Endothelial cell of umbilical vein (primary cell): Measurements from ENCODE around the gene WDPCP. TPM values are rescaled to one million over a fixed set of nuclear protein-coding genes. Genes with fewer than 3 reads are reported as not detected.
"Not testable (repeated sequence)": the region's sequence is repeated elsewhere in the genome, so short reads cannot be mapped to it uniquely, and the experiment has no call there.

Source experiments
- BruUV-seq: library from RNA; stranded (reverse); fragments of 400-500 nt; replicated peaks from 2 replicates; lab custom pipeline; 2021; lab: Mats Ljungman, UMichigan
- CTCF ChIA-PET: fragments of 300-600, 350-600 bp; sonication (Branson Sonifier 250); formaldehyde crosslinking; loops from one replicate; lab custom pipeline; 2021; ENCODE audit warnings: antibody characterized with exemption, inconsistent platforms; lab: Charles Lee
- POLR2A ChIA-PET: fragments of 300-600, 350-600 bp; sonication (Branson Sonifier 250); formaldehyde crosslinking; loops from one replicate; lab custom pipeline; 2021; ENCODE audit warnings: antibody characterized with exemption, inconsistent platforms; lab: Charles Lee
- DNase-seq: peaks from one replicate; pipeline ENCODE4 v3.0.0-alpha.2; 2011; ENCODE audit warnings: low read depth, low spot score
- FAIRE-seq: peaks from 2 replicates; lab custom pipeline; 2011; peaks lifted over from hg19 to GRCh38; lab: Jason Lieb, UNC
- H2AFZ ChIP-seq: 2 replicates; pipeline ENCODE4 v1.6.0; 2012; ENCODE audit warnings: low read depth, low read length, control low read depth, inconsistent platforms
- H3K27ac ChIP-seq: 2 replicates; pipeline ENCODE4 v1.5.1; 2011; ENCODE audit warnings: low read depth, mild to moderate bottlenecking, control low read depth, low read length, moderate library complexity; ENCODE audit not compliant: insufficient read depth
- H3K27me3 ChIP-seq, 2 experiments: 2 replicates each; pipeline versions ENCODE4 v1.6.0 to v1.6.1; 2011; ENCODE audit warnings: low read length in 2 of 2, mixed read lengths in 1 of 2; ENCODE audit not compliant: control insufficient read depth in 2 of 2, insufficient read depth in 2 of 2
- H3K36me3 ChIP-seq, 2 experiments: 2 replicates in 1 of 2; 3 replicates in 1 of 2; pipeline ENCODE4 v1.5.1; 2011; ENCODE audit warnings: low read length in 2 of 2, mild to moderate bottlenecking in 1 of 2, moderate library complexity in 1 of 2; ENCODE audit not compliant: control insufficient read depth in 2 of 2, insufficient read depth in 2 of 2; ENCODE audit errors: extremely low read depth in 1 of 2
- H3K4me1 ChIP-seq: 3 replicates; pipeline ENCODE4 v1.5.1; 2011; ENCODE audit warnings: mild to moderate bottlenecking, low read length; ENCODE audit not compliant: control insufficient read depth, insufficient read depth; ENCODE audit errors: extremely low read depth
- H3K4me2 ChIP-seq: 2 replicates; pipeline ENCODE4 v1.6.1; 2011; ENCODE audit warnings: low read length, control low read depth, mixed read lengths; ENCODE audit not compliant: insufficient read depth
- H3K4me3 ChIP-seq, 3 experiments: fragments of 200-600 bp in 1 of 3; sonication (generic), shearing (Covaris generic) in 1 of 3; replicated peaks in 1 of 3; 2 replicates each; pipeline ENCODE4 v1.5.1; 2011 to 2016; ENCODE audit warnings: control low read depth in 3 of 3, low read length in 3 of 3, mild to moderate bottlenecking in 2 of 3, inconsistent platforms in 1 of 3, low read depth in 1 of 3, moderate library complexity in 1 of 3; ENCODE audit not compliant: insufficient read depth in 1 of 3
- H3K79me2 ChIP-seq: 2 replicates; pipeline ENCODE4 v1.6.0; 2012; ENCODE audit warnings: low read length, inconsistent platforms; ENCODE audit not compliant: control insufficient read depth, insufficient read depth
- H3K9ac ChIP-seq: replicated peaks from 2 replicates; pipeline ENCODE3; 2011; ENCODE audit warnings: low read length, control low read depth; ENCODE audit not compliant: insufficient read depth; ENCODE audit errors: extremely low read depth
- H3K9me1 ChIP-seq: replicated peaks from 3 replicates; pipeline ENCODE4 v1.6.0; 2011; ENCODE audit warnings: mild to moderate bottlenecking, low read length; ENCODE audit not compliant: control insufficient read depth, insufficient read depth; ENCODE audit errors: extremely low read depth
- H3K9me3 ChIP-seq: replicated peaks from 2 replicates; pipeline ENCODE4 v1.5.1; 2012; ENCODE audit warnings: low read length, inconsistent platforms; ENCODE audit not compliant: control insufficient read depth, insufficient read depth
- H4K20me1 ChIP-seq: replicated peaks from 2 replicates; pipeline ENCODE3; 2011; ENCODE audit warnings: mild to moderate bottlenecking, low read length; ENCODE audit not compliant: control insufficient read depth, insufficient read depth; ENCODE audit errors: extremely low read depth
- CTCF ChIP-seq, 2 donors: IDR thresholded peaks; 1 replicate in 1 of 2; 2 replicates in 1 of 2; pipeline ENCODE4 v1.5.1; 2011; ENCODE audit warnings: low read length in 2 of 2, mild to moderate bottlenecking in 2 of 2, moderate library complexity in 2 of 2, control low read depth in 1 of 2, inconsistent platforms in 1 of 2, low read depth in 1 of 2; ENCODE audit not compliant: insufficient read depth in 1 of 2; ENCODE audit errors: extremely low read depth in 1 of 2
- EZH2 ChIP-seq: IDR thresholded peaks from 2 replicates; pipeline ENCODE4 v1.6.1; 2012; ENCODE audit warnings: borderline replicate concordance, low read depth, mild to moderate bottlenecking, moderate library complexity, low read length, inconsistent platforms; ENCODE audit not compliant: severe bottlenecking
- FOS ChIP-seq: IDR thresholded peaks from 2 replicates; pipeline ENCODE4 v1.6.1; 2011; ENCODE audit warnings: mild to moderate bottlenecking, low read length, moderate library complexity, borderline replicate concordance; ENCODE audit not compliant: insufficient read depth
- GATA2 ChIP-seq: IDR thresholded peaks from 2 replicates; pipeline ENCODE4 v1.7.0; 2011; ENCODE audit warnings: low read depth, mild to moderate bottlenecking, moderate library complexity, mixed read lengths, low read length; ENCODE audit not compliant: insufficient read length, insufficient read depth
- JUN ChIP-seq: IDR thresholded peaks from 2 replicates; pipeline ENCODE4 v1.6.1; 2011; ENCODE audit warnings: borderline replicate concordance, low read depth; ENCODE audit not compliant: insufficient read length, insufficient read depth
- MYC ChIP-seq: IDR thresholded peaks from one replicate; pipeline ENCODE4 v1.6.1; 2011; ENCODE audit warnings: mild to moderate bottlenecking, low read depth, low read length
- POLR2A ChIP-seq: IDR thresholded peaks from 2 replicates; pipeline ENCODE4 v1.6.1; 2012; ENCODE audit warnings: low read depth, mild to moderate bottlenecking, control low read depth, low read length
- POLR2AphosphoS5 ChIP-seq: IDR thresholded peaks from 2 replicates; pipeline ENCODE4 v1.6.1; 2012; ENCODE audit warnings: low read depth, mild to moderate bottlenecking, control low read depth, low read length, moderate library complexity; ENCODE audit not compliant: insufficient read depth
- dilution Hi-C: fragments of 300-500 bp; cut with MboI; formaldehyde crosslinking; loops from one replicate; pipeline ENCODE4 v1.15.0; 2019; ENCODE audit warnings: low sequenced_read_pairs; ENCODE audit not compliant: extremely low pct_ligation_motif_present
- intact Hi-C: fragments of 100-400 bp; cut with micrococcal nuclease; formaldehyde crosslinking; loops from one replicate; pipeline ENCODE4 v1.10.0; 2022
- polyA plus RNA-seq, 4 experiments: library from polyadenylated mRNA; depleted of rRNA in 3 of 4; stranded (reverse) in 3 of 4; unstranded in 1 of 4; fragments of >200 nt; gene quantifications; 2 replicates each; pipeline versions ENCODE4 v1.2.1 to v1.2.3, GENCODE V29; 2011 to 2012; ENCODE audit warnings: missing spikeins in 1 of 4
- total RNA-seq: library from RNA; stranded (reverse); gene quantifications from 2 replicates; pipeline ENCODE4 v1.2.3, GENCODE V29; 2021
- TF ChIP-seq, protein P1 (sequence below): IDR thresholded peaks from 2 replicates; pipeline ENCODE4 v1.6.1; 2011; ENCODE audit not compliant: insufficient read depth, insufficient read length

Gene WDPCP
- total and polyA plus RNA-seq, 2 donors (not counting 3 experiments of a cell fraction or from before 2014, with no cell fraction given), result 4.0 to 8.8 TPM

DNA sequence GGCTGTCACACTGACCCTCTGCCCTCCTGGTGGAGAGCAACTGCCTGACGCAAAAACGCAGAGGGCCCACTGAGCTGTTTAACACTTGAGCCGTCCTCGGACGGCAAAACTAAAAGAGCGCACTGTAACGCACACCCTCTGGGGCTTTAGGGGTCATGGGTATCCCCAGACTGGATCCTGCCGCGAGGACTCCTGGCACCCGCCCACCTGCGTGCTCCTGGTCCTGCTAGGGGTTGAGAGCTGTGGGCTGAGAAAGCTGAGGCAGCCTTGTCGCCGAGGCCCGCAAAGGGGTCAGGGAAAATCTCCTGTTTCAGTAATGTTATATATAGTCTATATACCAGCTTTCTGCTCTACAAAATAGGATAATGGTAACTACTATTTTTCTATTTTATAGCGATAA lies 39.6 kb upstream of the WDPCP start:
- no peaks in the 10 kb centered on the region for H3K9me3 ChIP-seq
- intact Hi-C loops (no loop called here), dilution Hi-C loops (no loop called here)
- H3K4me2 ChIP-seq, result no peak overlapping the region
- no TSS peak for BruUV-seq
- H3K9me1 ChIP-seq, result no peaks in the 10 kb centered on the region
- ChIA-PET POLR2A (no interaction called here), CTCF (interaction anchor here (1.1 to 1.4 kb wide), 3 partner anchors 9 to 233 kb away, joined by 3 to 4 read pairs (median 3); no protein-coding TSS in a partner anchor)
- no peak overlapping the region for H2AFZ ChIP-seq
- FAIRE-seq (no peak), DNase-seq (no peak)
- H3K36me3 ChIP-seq, result no peaks in the 10 kb centered on the region
- H3K27me3 ChIP-seq, result peaks cover 0 to 2% of the 10 kb centered on the region in 2 experiments
- no peaks in the 10 kb centered on the region for H4K20me1 ChIP-seq
- H3K27ac ChIP-seq, result no peak overlapping the region
- TF ChIP-seq, protein P1, sequence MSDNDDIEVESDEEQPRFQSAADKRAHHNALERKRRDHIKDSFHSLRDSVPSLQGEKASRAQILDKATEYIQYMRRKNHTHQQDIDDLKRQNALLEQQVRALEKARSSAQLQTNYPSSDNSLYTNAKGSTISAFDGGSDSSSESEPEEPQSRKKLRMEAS, result no peak
- TF ChIP-seq POLR2A (no peak), FOS (no peak), GATA2 (no peak), MYC (no peak), JUN (no peak), CTCF (IDR thresholded peaks at IDR 0.05; ENCODE audit: extremely low read depth in 1 of 2, insufficient read depth in 1 of 2, low read depth in 1 of 2, low read length in 2 of 2) (no peak), POLR2AphosphoS5 (no peak), EZH2 (no peak)
- H3K4me3 ChIP-seq, result no peak overlapping the region
- H3K79me2 ChIP-seq, result no peaks in the 10 kb centered on the region
- no peaks in the 10 kb centered on the region for H3K4me1 ChIP-seq
- H3K9ac ChIP-seq, result no peak overlapping the region

DNA sequence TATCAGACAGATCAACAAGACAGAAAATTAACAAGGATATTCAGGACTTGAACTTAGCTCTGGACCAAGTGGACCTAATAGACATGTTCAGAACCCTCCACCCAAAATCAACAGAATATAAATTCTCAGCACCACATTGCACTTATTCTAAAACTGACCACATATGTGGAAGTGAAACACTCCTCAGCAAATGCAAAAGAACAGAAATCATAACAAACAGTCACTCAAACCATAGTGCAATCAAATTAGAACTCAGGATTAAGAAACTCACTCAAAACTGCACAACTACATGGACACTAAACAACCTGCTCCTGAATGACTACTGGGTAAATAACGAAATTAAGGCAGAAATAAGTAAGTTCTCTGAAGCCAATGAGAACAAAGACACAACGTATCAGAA lies 35.5 kb upstream of the WDPCP start:
- H3K4me2 ChIP-seq, H3K4me3 ChIP-seq, dilution Hi-C loops, H3K27ac ChIP-seq, H3K4me1 ChIP-seq, DNase-seq, H3K27me3 ChIP-seq, H3K36me3 ChIP-seq, H3K79me2 ChIP-seq, H3K9ac ChIP-seq, H3K9me3 ChIP-seq, CTCF ChIA-PET, intact Hi-C loops, H2AFZ ChIP-seq, FAIRE-seq, H3K9me1 ChIP-seq, POLR2A ChIA-PET, BruUV-seq, H4K20me1 ChIP-seq: not testable (repeated sequence)
